ENCODE measurements around the gene NXPH1. TPM values are rescaled to one million over a fixed set of nuclear protein-coding genes. Genes with fewer than 3 reads are reported as not detected.

NXPH1 gene
- total and polyA plus RNA-seq, 2 experiments from 2014 or later = 0.45 to 3.0 TPM

DNA sequence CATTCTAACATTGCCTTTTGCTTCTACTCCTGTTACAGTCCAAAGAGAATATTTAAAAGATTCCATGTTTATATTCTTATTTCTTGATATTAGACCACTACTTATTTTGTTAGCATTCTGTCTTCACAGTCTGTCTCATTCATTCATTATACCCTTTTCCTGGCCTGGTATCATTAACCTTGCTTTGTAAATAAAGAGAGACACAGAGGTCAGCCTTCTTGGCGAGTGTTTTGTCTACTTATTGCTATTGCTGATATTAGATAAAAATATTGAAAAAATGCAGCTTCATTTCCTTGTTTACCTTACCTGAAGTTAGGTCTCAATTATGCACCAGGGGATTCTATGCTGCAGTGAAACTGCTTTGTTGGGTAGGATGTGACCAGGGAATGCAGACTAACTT lies 179.2 kb downstream of the NXPH1 start:
- Histone ChIP-seq H3K4me1 (ENCODE audit: insufficient read depth) (peaks cover 18% of the 10 kb centered on the region), H3K9me2 (ENCODE audit: insufficient read depth) (no peaks in the 10 kb centered on the region), H3F3A (replicated peaks; ENCODE audit: low read depth) (no peaks in the 10 kb centered on the region), H3K4me2 (no peak overlapping the region), H3K27ac (ENCODE audit: low read depth) (no peak overlapping the region), H3K79me2 (replicated peaks; ENCODE audit: insufficient read depth) (no peaks in the 10 kb centered on the region), H4K20me1 (replicated peaks; ENCODE audit: insufficient read depth) (no peaks in the 10 kb centered on the region), H3K4me3 (no peak overlapping the region), H3K36me3 (ENCODE audit: insufficient read depth) (no peaks in the 10 kb centered on the region), H2AFZ (no peak overlapping the region), H3K27me3 (ENCODE audit: insufficient read depth) (no peaks in the 10 kb centered on the region)
- ATAC-seq (no peak), DNase-seq (ENCODE audit: low spot score) (no peak)
- Mint-ChIP-seq H3K36me3 (ENCODE audit: low read depth) (no peaks in the 10 kb centered on the region), H3K27me3 (ENCODE audit: insufficient read depth, low read depth, poor library complexity) (peaks cover 2% of the 10 kb centered on the region), H3K27ac (no peak overlapping the region), H3K4me3 (no peak overlapping the region), H3K9me3 (no peaks in the 10 kb centered on the region; the same call in 2 of the 3 replicates), H3K4me1 (peaks cover 4% of the 10 kb centered on the region; the same call in 2 of the 3 replicates)
- TF ChIP-seq POLR2AphosphoS5 (IDR thresholded peaks at IDR 0.05; ENCODE audit: low read depth) = no peak
- TF ChIP-seq JUNB (IDR thresholded peaks at IDR 0.05; ENCODE audit: unreplicated experiment) = no peak
- TF ChIP-seq, protein P1, sequence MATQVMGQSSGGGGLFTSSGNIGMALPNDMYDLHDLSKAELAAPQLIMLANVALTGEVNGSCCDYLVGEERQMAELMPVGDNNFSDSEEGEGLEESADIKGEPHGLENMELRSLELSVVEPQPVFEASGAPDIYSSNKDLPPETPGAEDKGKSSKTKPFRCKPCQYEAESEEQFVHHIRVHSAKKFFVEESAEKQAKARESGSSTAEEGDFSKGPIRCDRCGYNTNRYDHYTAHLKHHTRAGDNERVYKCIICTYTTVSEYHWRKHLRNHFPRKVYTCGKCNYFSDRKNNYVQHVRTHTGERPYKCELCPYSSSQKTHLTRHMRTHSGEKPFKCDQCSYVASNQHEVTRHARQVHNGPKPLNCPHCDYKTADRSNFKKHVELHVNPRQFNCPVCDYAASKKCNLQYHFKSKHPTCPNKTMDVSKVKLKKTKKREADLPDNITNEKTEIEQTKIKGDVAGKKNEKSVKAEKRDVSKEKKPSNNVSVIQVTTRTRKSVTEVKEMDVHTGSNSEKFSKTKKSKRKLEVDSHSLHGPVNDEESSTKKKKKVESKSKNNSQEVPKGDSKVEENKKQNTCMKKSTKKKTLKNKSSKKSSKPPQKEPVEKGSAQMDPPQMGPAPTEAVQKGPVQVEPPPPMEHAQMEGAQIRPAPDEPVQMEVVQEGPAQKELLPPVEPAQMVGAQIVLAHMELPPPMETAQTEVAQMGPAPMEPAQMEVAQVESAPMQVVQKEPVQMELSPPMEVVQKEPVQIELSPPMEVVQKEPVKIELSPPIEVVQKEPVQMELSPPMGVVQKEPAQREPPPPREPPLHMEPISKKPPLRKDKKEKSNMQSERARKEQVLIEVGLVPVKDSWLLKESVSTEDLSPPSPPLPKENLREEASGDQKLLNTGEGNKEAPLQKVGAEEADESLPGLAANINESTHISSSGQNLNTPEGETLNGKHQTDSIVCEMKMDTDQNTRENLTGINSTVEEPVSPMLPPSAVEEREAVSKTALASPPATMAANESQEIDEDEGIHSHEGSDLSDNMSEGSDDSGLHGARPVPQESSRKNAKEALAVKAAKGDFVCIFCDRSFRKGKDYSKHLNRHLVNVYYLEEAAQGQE (IDR thresholded peaks at IDR 0.05; ENCODE audit: unreplicated experiment) = no peak
- TF ChIP-seq CTCF (conservative IDR thresholded peaks at IDR 0.05; ENCODE audit: low read depth in 2 of 2) = no peak
- TF ChIP-seq ZNF114 (CRISPR knock-in tag; IDR thresholded peaks at IDR 0.05) = no peak
- TF ChIP-seq EZH2 (IDR thresholded peaks at IDR 0.05; ENCODE audit: low read depth, unreplicated experiment) = no peak
- no peak for TF ChIP-seq ZNF331 (CRISPR knock-in tag; IDR thresholded peaks at IDR 0.05; ENCODE audit: low read depth)
- TF ChIP-seq STAT1 (IDR thresholded peaks at IDR 0.05; ENCODE audit: unreplicated experiment) = no peak
- no peak for TF ChIP-seq CREB1 (CRISPR knock-in tag; IDR thresholded peaks at IDR 0.05; ENCODE audit: low read depth)
- TF ChIP-seq, protein P2, sequence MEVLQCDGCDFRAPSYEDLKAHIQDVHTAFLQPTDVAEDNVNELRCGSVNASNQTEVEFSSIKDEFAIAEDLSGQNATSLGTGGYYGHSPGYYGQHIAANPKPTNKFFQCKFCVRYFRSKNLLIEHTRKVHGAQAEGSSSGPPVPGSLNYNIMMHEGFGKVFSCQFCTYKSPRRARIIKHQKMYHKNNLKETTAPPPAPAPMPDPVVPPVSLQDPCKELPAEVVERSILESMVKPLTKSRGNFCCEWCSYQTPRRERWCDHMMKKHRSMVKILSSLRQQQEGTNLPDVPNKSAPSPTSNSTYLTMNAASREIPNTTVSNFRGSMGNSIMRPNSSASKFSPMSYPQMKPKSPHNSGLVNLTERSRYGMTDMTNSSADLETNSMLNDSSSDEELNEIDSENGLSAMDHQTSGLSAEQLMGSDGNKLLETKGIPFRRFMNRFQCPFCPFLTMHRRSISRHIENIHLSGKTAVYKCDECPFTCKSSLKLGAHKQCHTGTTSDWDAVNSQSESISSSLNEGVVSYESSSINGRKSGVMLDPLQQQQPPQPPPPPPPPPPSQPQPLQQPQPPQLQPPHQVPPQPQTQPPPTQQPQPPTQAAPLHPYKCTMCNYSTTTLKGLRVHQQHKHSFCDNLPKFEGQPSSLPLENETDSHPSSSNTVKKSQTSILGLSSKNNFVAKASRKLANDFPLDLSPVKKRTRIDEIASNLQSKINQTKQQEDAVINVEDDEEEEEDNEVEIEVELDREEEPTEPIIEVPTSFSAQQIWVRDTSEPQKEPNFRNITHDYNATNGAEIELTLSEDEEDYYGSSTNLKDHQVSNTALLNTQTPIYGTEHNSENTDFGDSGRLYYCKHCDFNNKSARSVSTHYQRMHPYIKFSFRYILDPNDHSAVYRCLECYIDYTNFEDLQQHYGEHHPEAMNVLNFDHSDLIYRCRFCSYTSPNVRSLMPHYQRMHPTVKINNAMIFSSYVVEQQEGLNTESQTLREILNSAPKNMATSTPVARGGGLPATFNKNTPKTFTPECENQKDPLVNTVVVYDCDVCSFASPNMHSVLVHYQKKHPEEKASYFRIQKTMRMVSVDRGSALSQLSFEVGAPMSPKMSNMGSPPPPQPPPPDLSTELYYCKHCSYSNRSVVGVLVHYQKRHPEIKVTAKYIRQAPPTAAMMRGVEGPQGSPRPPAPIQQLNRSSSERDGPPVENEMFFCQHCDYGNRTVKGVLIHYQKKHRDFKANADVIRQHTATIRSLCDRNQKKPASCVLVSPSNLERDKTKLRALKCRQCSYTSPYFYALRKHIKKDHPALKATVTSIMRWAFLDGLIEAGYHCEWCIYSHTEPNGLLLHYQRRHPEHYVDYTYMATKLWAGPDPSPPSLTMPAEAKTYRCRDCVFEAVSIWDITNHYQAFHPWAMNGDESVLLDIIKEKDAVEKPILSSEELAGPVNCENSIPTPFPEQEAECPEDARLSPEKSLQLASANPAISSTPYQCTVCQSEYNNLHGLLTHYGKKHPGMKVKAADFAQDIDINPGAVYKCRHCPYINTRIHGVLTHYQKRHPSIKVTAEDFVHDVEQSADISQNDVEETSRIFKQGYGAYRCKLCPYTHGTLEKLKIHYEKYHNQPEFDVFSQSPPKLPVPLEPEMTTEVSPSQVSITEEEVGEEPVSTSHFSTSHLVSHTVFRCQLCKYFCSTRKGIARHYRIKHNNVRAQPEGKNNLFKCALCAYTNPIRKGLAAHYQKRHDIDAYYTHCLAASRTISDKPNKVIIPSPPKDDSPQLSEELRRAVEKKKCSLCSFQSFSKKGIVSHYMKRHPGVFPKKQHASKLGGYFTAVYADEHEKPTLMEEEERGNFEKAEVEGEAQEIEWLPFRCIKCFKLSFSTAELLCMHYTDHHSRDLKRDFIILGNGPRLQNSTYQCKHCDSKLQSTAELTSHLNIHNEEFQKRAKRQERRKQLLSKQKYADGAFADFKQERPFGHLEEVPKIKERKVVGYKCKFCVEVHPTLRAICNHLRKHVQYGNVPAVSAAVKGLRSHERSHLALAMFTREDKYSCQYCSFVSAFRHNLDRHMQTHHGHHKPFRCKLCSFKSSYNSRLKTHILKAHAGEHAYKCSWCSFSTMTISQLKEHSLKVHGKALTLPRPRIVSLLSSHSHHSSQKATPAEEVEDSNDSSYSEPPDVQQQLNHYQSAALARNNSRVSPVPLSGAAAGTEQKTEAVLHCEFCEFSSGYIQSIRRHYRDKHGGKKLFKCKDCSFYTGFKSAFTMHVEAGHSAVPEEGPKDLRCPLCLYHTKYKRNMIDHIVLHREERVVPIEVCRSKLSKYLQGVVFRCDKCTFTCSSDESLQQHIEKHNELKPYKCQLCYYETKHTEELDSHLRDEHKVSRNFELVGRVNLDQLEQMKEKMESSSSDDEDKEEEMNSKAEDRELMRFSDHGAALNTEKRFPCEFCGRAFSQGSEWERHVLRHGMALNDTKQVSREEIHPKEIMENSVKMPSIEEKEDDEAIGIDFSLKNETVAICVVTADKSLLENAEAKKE (CRISPR knock-in tag; IDR thresholded peaks at IDR 0.05) = no peak
- TF ChIP-seq EZH2phosphoT487 (IDR thresholded peaks at IDR 0.05; ENCODE audit: unreplicated experiment) = no peak
- no peak for TF ChIP-seq NANOG (IDR thresholded peaks at IDR 0.05; ENCODE audit: borderline replicate concordance)
- no peak for TF ChIP-seq ETS1 (IDR thresholded peaks at IDR 0.05)
